ENCODE data around the gene SNTG2. TPM values are rescaled to one million over a fixed set of nuclear protein-coding genes. Genes with fewer than 3 reads are reported as not detected.
A peak's percentile ranks its signal among the peaks of the same experiment; 100 is the strongest.
"Not testable (repeated sequence)": the region's sequence is repeated elsewhere in the genome, so short reads cannot be mapped to it uniquely, and the experiment has no call there.

Gene SNTG2
- total RNA-seq, 1 experiment from 2014 or later = 0.86 TPM

- DNase-seq (ENCODE audit: low spot score) = no peak
These were observed 102.1 kb downstream of the SNTG2 start for GRCh38 chr2:1052771-1053191.

GRCh38 chr2:1053786-1054185 lies 103.1 kb downstream of the SNTG2 start:
- no peak for DNase-seq (ENCODE audit: low spot score)

GRCh38 chr2:1054399-1054798 lies 103.8 kb downstream of the SNTG2 start:
- no peak for DNase-seq (ENCODE audit: low spot score)

- DNase-seq (ENCODE audit: low spot score) = peak; percentile 87
These were observed 104.5 kb downstream of the SNTG2 start for GRCh38 chr2:1055014-1055595.

GRCh38 chr2:1060372-1060771 lies 109.7 kb downstream of the SNTG2 start:
- no peak for DNase-seq (ENCODE audit: low spot score)

GRCh38 chr2:1060987-1061386 lies 110.3 kb downstream of the SNTG2 start:
- DNase-seq (ENCODE audit: low spot score) = no peak

- no peak for DNase-seq (ENCODE audit: low spot score)
These were observed 117.6 kb downstream of the SNTG2 start for GRCh38 chr2:1068241-1068640.

- no peak for DNase-seq (ENCODE audit: low spot score)
These were observed 118.2 kb downstream of the SNTG2 start for GRCh38 chr2:1068822-1069221.

- DNase-seq (ENCODE audit: low spot score) = no peak
These were observed 119.2 kb downstream of the SNTG2 start for GRCh38 chr2:1069847-1070246.

- DNase-seq (ENCODE audit: low spot score) = no peak
These were observed 120.0 kb downstream of the SNTG2 start for GRCh38 chr2:1070601-1071000.

- no peak for DNase-seq (ENCODE audit: low spot score)
These were observed 121.0 kb downstream of the SNTG2 start for GRCh38 chr2:1071650-1072049.

GRCh38 chr2:1072250-1072649 lies 121.6 kb downstream of the SNTG2 start:
- DNase-seq (ENCODE audit: low spot score) = no peak

- DNase-seq (ENCODE audit: low spot score) = no peak
These were observed 127.3 kb downstream of the SNTG2 start for GRCh38 chr2:1077911-1078310.

GRCh38 chr2:1078326-1078725 lies 127.7 kb downstream of the SNTG2 start:
- DNase-seq (ENCODE audit: low spot score) = no peak

- DNase-seq (ENCODE audit: low spot score) = no peak
These were observed 129.5 kb downstream of the SNTG2 start for GRCh38 chr2:1079873-1080799.

- DNase-seq (ENCODE audit: low spot score) = no peak
These were observed 131.0 kb downstream of the SNTG2 start for GRCh38 chr2:1081451-1082225.

GRCh38 chr2:1082456-1083205 lies 132.0 kb downstream of the SNTG2 start:
- DNase-seq (ENCODE audit: low spot score) = no peak

GRCh38 chr2:1088192-1088860 lies 137.7 kb downstream of the SNTG2 start:
- no peak for DNase-seq (ENCODE audit: low spot score)

- no peak for DNase-seq (ENCODE audit: low spot score)
These were observed 138.3 kb downstream of the SNTG2 start for GRCh38 chr2:1088940-1089339.

- no peak for DNase-seq (ENCODE audit: low spot score)
These were observed 141.4 kb downstream of the SNTG2 start for GRCh38 chr2:1091895-1092585.

- not testable (repeated sequence) for DNase-seq (ENCODE audit: low spot score)
These were observed 143.0 kb downstream of the SNTG2 start for GRCh38 chr2:1093668-1094067.
